CD4-positive, alpha-beta T cell (primary cell): ENCODE measurements around the gene TEN1. TPM values are rescaled to one million over a fixed set of nuclear protein-coding genes. Genes with fewer than 3 reads are reported as not detected.

Experiments used
- ATAC-seq: fragments of 200-7000 bp; cut with Tn5 transposase; one replicate; pipeline ENCODE4 v1.10.0; 2022; ENCODE audit warnings: mild to moderate bottlenecking; ENCODE audit not compliant: poor library complexity
- CTCF ChIA-PET: fragments of 350-600 bp; sonication (Branson Sonifier 250); formaldehyde crosslinking; loops from one replicate; lab custom pipeline; 2021; ENCODE audit warnings: antibody characterized with exemption, inconsistent platforms; lab: Charles Lee
- POLR2A ChIA-PET: fragments of 350-600 bp; sonication (Branson Sonifier 250); formaldehyde crosslinking; loops from one replicate; lab custom pipeline; 2021; ENCODE audit warnings: antibody characterized with exemption, inconsistent platforms; lab: Charles Lee
- DNase-seq, 14 experiments: peaks; one replicate each; pipeline ENCODE4 v3.0.0-alpha.2; 2013 to 2020; ENCODE audit warnings: mixed read lengths in 2 of 14
- H3K27ac ChIP-seq, 2 donors: one replicate each; pipeline versions ENCODE4 v1.5.1 to v1.7.0; 2013; ENCODE audit warnings: low read length in 2 of 2, low read depth in 1 of 2, mild to moderate bottlenecking in 1 of 2
- H3K27me3 ChIP-seq, 2 experiments: 1 replicate in 1 of 2; 2 replicates in 1 of 2; pipeline versions ENCODE4 v1.6.1 to v1.7.0; 2013; ENCODE audit warnings: low read length in 2 of 2, control low read depth in 1 of 2, mild to moderate bottlenecking in 1 of 2, moderate library complexity in 1 of 2; ENCODE audit not compliant: insufficient read depth in 2 of 2, control insufficient read depth in 1 of 2
- H3K36me3 ChIP-seq: one replicate; pipeline ENCODE4 v1.6.1; 2013; ENCODE audit warnings: low read length, control low read depth; ENCODE audit not compliant: insufficient read depth
- H3K4me1 ChIP-seq: one replicate; pipeline ENCODE4 v1.6.1; 2013; ENCODE audit warnings: low read length, control low read depth; ENCODE audit not compliant: insufficient read depth
- H3K4me3 ChIP-seq: one replicate; pipeline ENCODE4 v1.5.1; 2013; ENCODE audit warnings: mild to moderate bottlenecking, low read length, moderate library complexity
- H3K9me3 ChIP-seq, 2 experiments: 1 replicate in 1 of 2; 2 replicates in 1 of 2; pipeline versions ENCODE4 v1.6.1 to v1.7.0; 2013; ENCODE audit warnings: low read length in 2 of 2, mild to moderate bottlenecking in 2 of 2, control low read depth in 1 of 2, moderate library complexity in 1 of 2; ENCODE audit not compliant: control insufficient read depth in 1 of 2, insufficient read depth in 1 of 2
- H3K27ac Mint-ChIP-seq: one replicate; pipeline ENCODE4 v1.8.0; 2020; ENCODE audit warnings: mixed read lengths
- H3K27me3 Mint-ChIP-seq: one replicate; pipeline ENCODE4 v1.8.0; 2021; ENCODE audit warnings: mixed read lengths
- H3K36me3 Mint-ChIP-seq: one replicate; pipeline ENCODE4 v1.8.0; 2021; ENCODE audit warnings: low read depth, mixed read lengths
- H3K4me1 Mint-ChIP-seq: one replicate; pipeline ENCODE4 v1.8.0; 2021; ENCODE audit warnings: low read depth, mixed read lengths
- H3K4me3 Mint-ChIP-seq: one replicate; pipeline ENCODE4 v1.8.0; 2020; ENCODE audit warnings: mild to moderate bottlenecking, mixed read lengths
- H3K9me3 Mint-ChIP-seq: one replicate; pipeline ENCODE4 v1.8.0; 2020; ENCODE audit warnings: mixed read lengths
- CTCF ChIP-seq: fragments of 200-600 bp; IDR thresholded peaks from one replicate; pipeline ENCODE4 v1.8.0; 2022; ENCODE audit warnings: antibody characterized with exemption, mild to moderate bottlenecking
- intact Hi-C, 2 experiments: fragments of 100-400 bp; cut with DNase I in 1 of 2; cut with micrococcal nuclease in 1 of 2; formaldehyde crosslinking; loops; one replicate each; pipeline versions ENCODE4 v1.15.1 to v1.9.0; 2023 to 2025; cut with DNase I, micrococcal nuclease
- total RNA-seq, 174 experiments: library from RNA in 2 of 174; stranded (reverse) in 2 of 174; gene quantifications; one replicate each; pipeline ENCODE4 v1.2.3 and lab custom pipeline; 2021 to 2026

TEN1 gene
- total RNA-seq, 2 experiments from 2014 or later, result 13.0 to 13.8 TPM

- H3K27me3 ChIP-seq, result no peaks in the 10 kb centered on the region
- CTCF ChIA-PET, result no interaction called here
- H3K9me3 ChIP-seq, result no peaks in the 10 kb centered on the region
- Mint-ChIP-seq H3K4me1 (peaks cover 15% of the 10 kb centered on the region), H3K27me3 (no peaks in the 10 kb centered on the region), H3K9me3 (no peaks in the 10 kb centered on the region), H3K27ac (no peak overlapping the region), H3K36me3 (peaks cover 32% of the 10 kb centered on the region), H3K4me3 (no peak overlapping the region)
- intact Hi-C loops, result no loop called here
- no peak overlapping the region for H3K4me3 ChIP-seq
- no peak for TF ChIP-seq CTCF
- H3K36me3 ChIP-seq, result peaks cover 36% of the 10 kb centered on the region
- ATAC-seq (no peak), DNase-seq (no peak)
- H3K4me1 ChIP-seq, result peaks cover 12% of the 10 kb centered on the region
- no peak overlapping the region for H3K27ac ChIP-seq
- POLR2A ChIA-PET, result no interaction called here
Observed at GRCh38 chr17:75945211-75945610, 33.8 kb upstream of the TEN1 start.

GRCh38 chr17:75950421-75950820 is 28.6 kb upstream of the TEN1 start:
- Histone ChIP-seq H3K27ac (no peak overlapping the region), H3K9me3 (no peaks in the 10 kb centered on the region), H3K27me3 (no peaks in the 10 kb centered on the region), H3K36me3 (peaks cover 74% of the 10 kb centered on the region), H3K4me3 (no peak overlapping the region), H3K4me1 (no peaks in the 10 kb centered on the region)
- DNase-seq (no peak), ATAC-seq (no peak)
- TF ChIP-seq CTCF, result no peak
- intact Hi-C loops, result no loop called here
- Mint-ChIP-seq H3K4me1 (no peaks in the 10 kb centered on the region), H3K9me3 (no peaks in the 10 kb centered on the region), H3K27me3 (no peaks in the 10 kb centered on the region), H3K4me3 (no peak overlapping the region), H3K27ac (no peak overlapping the region), H3K36me3 (peaks cover 68% of the 10 kb centered on the region)
- CTCF ChIA-PET, result no interaction called here
- POLR2A ChIA-PET, result no interaction called here

GRCh38 chr17:75950855-75951554 is 28.0 kb upstream of the TEN1 start:
- H3K27me3 Mint-ChIP-seq, result no peaks in the 10 kb centered on the region
- TF ChIP-seq CTCF, result no peak
- H3K36me3 ChIP-seq, result peaks cover 73% of the 10 kb centered on the region
- intact Hi-C loops, result no loop called here
- no peaks in the 10 kb centered on the region for H3K4me1 ChIP-seq
- H3K9me3 ChIP-seq, result no peaks in the 10 kb centered on the region
- no peak overlapping the region for H3K4me3 ChIP-seq
- H3K36me3 Mint-ChIP-seq, result peaks cover 70% of the 10 kb centered on the region
- H3K9me3 Mint-ChIP-seq, result no peaks in the 10 kb centered on the region
- H3K4me1 Mint-ChIP-seq, result no peaks in the 10 kb centered on the region
- no peak overlapping the region for H3K27ac Mint-ChIP-seq
- H3K4me3 Mint-ChIP-seq, result no peak overlapping the region
- POLR2A ChIA-PET, result no interaction called here
- CTCF ChIA-PET, result no interaction called here
- ATAC-seq (no peak), DNase-seq (no peak)
- no peaks in the 10 kb centered on the region for H3K27me3 ChIP-seq
- no peak overlapping the region for H3K27ac ChIP-seq
